Stimulated activated naive CD4-positive, alpha-beta T cell (primary cell): ENCODE results near the gene FRMD8.
A peak's percentile ranks its signal among the peaks of the same experiment; 100 is the strongest.

Source experiments
- DNase-seq, 6 experiments: peaks; one replicate each; lab custom pipeline; 2025; lab: John Stamatoyannopoulos, UW

FRMD8 gene

GRCh38 chr11:65414776-65415498 lies 28.5 kb downstream of the FRMD8 start:
- no peak for DNase-seq

- no peak for DNase-seq
These were observed 29.3 kb downstream of the FRMD8 start for GRCh38 chr11:65415499-65416340.

GRCh38 chr11:65416341-65416824 lies 29.9 kb downstream of the FRMD8 start:
- peak; percentile 74 to 90 (median 87) for DNase-seq

- DNase-seq = peak in 3 of 6 experiments; percentile 28 to 33 (median 33)
These were observed 30.6 kb downstream of the FRMD8 start for GRCh38 chr11:65416841-65417701.

- DNase-seq = peak in 5 of 6 experiments; percentile 16 to 51 (median 33)
These were observed 31.4 kb downstream of the FRMD8 start for GRCh38 chr11:65417702-65418430.

- peak in 1 of 6 experiments; percentile 32 for DNase-seq
These were observed 31.9 kb downstream of the FRMD8 start for GRCh38 chr11:65418431-65418680.

- DNase-seq = peak; percentile 24 to 67 (median 44)
These were observed 32.4 kb downstream of the FRMD8 start for GRCh38 chr11:65418681-65419459.

- DNase-seq = no peak
These were observed 33.0 kb downstream of the FRMD8 start for GRCh38 chr11:65419460-65419771.

GRCh38 chr11:65419772-65420481 lies 33.5 kb downstream of the FRMD8 start:
- peak in 5 of 6 experiments; percentile 40 to 64 (median 48) for DNase-seq

- DNase-seq = peak in 1 of 6 experiments; percentile 37
These were observed 34.1 kb downstream of the FRMD8 start for GRCh38 chr11:65420506-65420905.

GRCh38 chr11:65420979-65421793 lies 34.7 kb downstream of the FRMD8 start:
- peak; percentile 75 to 89 (median 84) for DNase-seq

GRCh38 chr11:65421794-65422632 lies 35.6 kb downstream of the FRMD8 start:
- peak; percentile 68 to 89 (median 86) for DNase-seq

- DNase-seq = peak; percentile 66 to 87 (median 83)
These were observed 36.4 kb downstream of the FRMD8 start, which contains the start of gene NEAT1 for GRCh38 chr11:65422633-65423515. TSS of gene NEAT1 (plus strand) at chr11:65422798.

- peak in 4 of 6 experiments; percentile 18 to 63 (median 40) for DNase-seq
These were observed 37.2 kb downstream of the FRMD8 start for GRCh38 chr11:65423516-65424204.

GRCh38 chr11:65424205-65425104 lies 38.0 kb downstream of the FRMD8 start:
- peak; percentile 49 to 87 (median 63) for DNase-seq
